SK-N-SH (cell line): Measurements from ENCODE around the gene BRAT1. TPM values are rescaled to one million over a fixed set of nuclear protein-coding genes. Genes with fewer than 3 reads are reported as not detected.

Source experiments
- CTCF ChIA-PET: fragments of 300-600, 350-600 bp; formaldehyde crosslinking; extraction: SDS; loops from one replicate; lab custom pipeline; 2021; lab: Yijun Ruan, JAX
- POLR2A ChIA-PET: fragments of 350-600 bp; sonication (Branson Sonifier 250); formaldehyde crosslinking; extraction: SDS; loops from one replicate; lab custom pipeline; 2020; ENCODE audit warnings: antibody characterized with exemption, inconsistent platforms; lab: Yijun Ruan, JAX
- DNase-seq: peaks from one replicate; pipeline ENCODE4 v3.0.0; 2012
- H2AFZ ChIP-seq: fragments of 200-600 bp; sonication (generic); 2 replicates; pipeline ENCODE4 v1.8.1; 2016; ENCODE audit warnings: antibody characterized with exemption, mild to moderate bottlenecking, low read depth
- H3F3A ChIP-seq: fragments of 200-600 bp; sonication (generic); replicated peaks from 2 replicates; pipeline ENCODE3; 2016; ENCODE audit warnings: antibody characterized with exemption, mild to moderate bottlenecking; ENCODE audit not compliant: insufficient read depth
- H3K27ac ChIP-seq, 2 experiments: fragments of 200-500 bp in 1 of 2; fragments of 200-600 bp in 1 of 2; sonication (Bioruptor generic) in 1 of 2; sonication (generic), shearing (Covaris generic) in 1 of 2; 2 replicates each; pipeline versions ENCODE4 v1.5.1 to v1.6.1; 2014 to 2016; ENCODE audit warnings: low read depth in 2 of 2, inconsistent platforms in 1 of 2, low read length in 1 of 2, mild to moderate bottlenecking in 1 of 2, mixed read lengths in 1 of 2
- H3K27me3 ChIP-seq: fragments of 200-600 bp; sonication (generic), shearing (Covaris generic); 2 replicates; pipeline ENCODE4 v1.6.1; 2016; ENCODE audit warnings: mixed run types; ENCODE audit not compliant: insufficient read depth
- H3K36me3 ChIP-seq, 2 experiments: fragments of 200-500 bp in 1 of 2; fragments of 200-600 bp in 1 of 2; sonication (Bioruptor generic) in 1 of 2; sonication (generic) in 1 of 2; replicated peaks in 1 of 2; 2 replicates each; pipeline versions ENCODE3 to v1.5.1; 2014 to 2016; ENCODE audit warnings: low read length in 1 of 2, mild to moderate bottlenecking in 1 of 2; ENCODE audit not compliant: insufficient read depth in 2 of 2, control insufficient read depth in 1 of 2
- H3K4me1 ChIP-seq, 2 experiments: fragments of 200-500 bp in 1 of 2; fragments of 200-600 bp in 1 of 2; sonication (Bioruptor generic) in 1 of 2; sonication (generic), shearing (Covaris generic) in 1 of 2; 2 replicates each; pipeline versions ENCODE4 v1.5.1 to v1.6.1; 2014 to 2016; ENCODE audit warnings: low read depth in 1 of 2, low read length in 1 of 2, mixed run types in 1 of 2; ENCODE audit not compliant: insufficient read depth in 2 of 2, control insufficient read depth in 1 of 2
- H3K4me2 ChIP-seq: fragments of 200-600 bp; sonication (generic), shearing (Covaris generic); 2 replicates; pipeline ENCODE4 v1.6.1; 2017; ENCODE audit warnings: mixed run types
- H3K4me3 ChIP-seq, 2 experiments: fragments of 200-500 bp in 1 of 2; fragments of 200-600 bp in 1 of 2; sonication (Bioruptor generic) in 1 of 2; sonication (generic), shearing (Covaris generic) in 1 of 2; 2 replicates each; pipeline versions ENCODE4 v1.5.1 to v1.8.1; 2014 to 2016; ENCODE audit warnings: low read depth in 2 of 2, inconsistent platforms in 1 of 2, low read length in 1 of 2, mild to moderate bottlenecking in 1 of 2, mixed read lengths in 1 of 2, moderate library complexity in 1 of 2
- H3K79me2 ChIP-seq: fragments of 200-600 bp; sonication (generic); 2 replicates; pipeline ENCODE4 v1.8.1; 2017; ENCODE audit warnings: mild to moderate bottlenecking; ENCODE audit not compliant: insufficient read depth
- H3K9ac ChIP-seq: fragments of 200-600 bp; sonication (generic); 2 replicates; pipeline ENCODE4 v1.6.1; 2017; ENCODE audit warnings: mixed run types
- H3K9me2 ChIP-seq: fragments of 200-600 bp; sonication (generic); 2 replicates; pipeline ENCODE4 v1.6.1; 2017; ENCODE audit warnings: mixed run types
- H3K9me3 ChIP-seq: fragments of 200-600 bp; sonication (generic); 2 replicates; pipeline ENCODE4 v1.6.1; 2017; ENCODE audit warnings: mixed run types, mild to moderate bottlenecking, moderate library complexity
- H4K20me1 ChIP-seq: fragments of 200-600 bp; sonication (generic); 2 replicates; pipeline ENCODE4 v1.6.1; 2017; ENCODE audit warnings: mild to moderate bottlenecking, mixed run types; ENCODE audit not compliant: insufficient read depth
- EP300 ChIP-seq, 2 experiments: IDR thresholded peaks; 2 replicates each; pipeline versions ENCODE4 v1.4.0 to v1.6.1; 2012; ENCODE audit warnings: borderline replicate concordance in 1 of 2, low read depth in 1 of 2, low read length in 1 of 2
- FOSL2 ChIP-seq: IDR thresholded peaks from 2 replicates; pipeline ENCODE4 v1.4.0; 2012; ENCODE audit warnings: low read depth, mild to moderate bottlenecking, moderate library complexity, borderline replicate concordance
- FOXM1 ChIP-seq: IDR thresholded peaks from 2 replicates; pipeline ENCODE4 v1.4.0; 2012; ENCODE audit warnings: low read depth, mild to moderate bottlenecking
- IRF3 ChIP-seq: fragments of 150-350 bp; IDR thresholded peaks from 2 replicates; pipeline ENCODE4 v1.6.1; 2016; ENCODE audit warnings: mild to moderate bottlenecking, low read depth, low read length
- JUND ChIP-seq: IDR thresholded peaks from 2 replicates; pipeline ENCODE4 v1.4.0; 2012
- RCOR1 ChIP-seq: fragments of 150-350 bp; IDR thresholded peaks from 2 replicates; pipeline ENCODE4 v1.6.1; 2017; ENCODE audit warnings: antibody characterized with exemption, low read length
- REST ChIP-seq: IDR thresholded peaks from 2 replicates; pipeline ENCODE4 v1.6.1; 2012; ENCODE audit warnings: mild to moderate bottlenecking, low read depth, low read length, moderate library complexity
- SMC3 ChIP-seq: IDR thresholded peaks from 2 replicates; pipeline ENCODE4 v1.6.1; 2012; ENCODE audit warnings: low read depth, low read length, improper control_type of control experiment
- ZBTB33 ChIP-seq: IDR thresholded peaks from 2 replicates; pipeline ENCODE4 v1.4.0; 2012; ENCODE audit warnings: low read depth, borderline replicate concordance
- WGBS: methylation state at CpG from one replicate; pipeline ENCODE4 v1.1.6; 2017; ENCODE audit warnings: low lambda C conversion rate; 5-methylcytosine and 5-hydroxymethylcytosine counted together
- polyA plus RNA-seq, 3 experiments: library from polyadenylated mRNA; depleted of rRNA; stranded (reverse); fragments of >200 nt; gene quantifications; 2 replicates each; pipeline ENCODE4 v1.2.3, GENCODE V29; 2012
- TF ChIP-seq, protein P1 (sequence below): IDR thresholded peaks from 2 replicates; pipeline ENCODE4 v1.4.0; 2012; ENCODE audit warnings: low read depth

Gene BRAT1
- polyA plus RNA-seq, 1 of the 3 experiments (the other 2 are of a cell fraction), result 36.2 TPM

DNA sequence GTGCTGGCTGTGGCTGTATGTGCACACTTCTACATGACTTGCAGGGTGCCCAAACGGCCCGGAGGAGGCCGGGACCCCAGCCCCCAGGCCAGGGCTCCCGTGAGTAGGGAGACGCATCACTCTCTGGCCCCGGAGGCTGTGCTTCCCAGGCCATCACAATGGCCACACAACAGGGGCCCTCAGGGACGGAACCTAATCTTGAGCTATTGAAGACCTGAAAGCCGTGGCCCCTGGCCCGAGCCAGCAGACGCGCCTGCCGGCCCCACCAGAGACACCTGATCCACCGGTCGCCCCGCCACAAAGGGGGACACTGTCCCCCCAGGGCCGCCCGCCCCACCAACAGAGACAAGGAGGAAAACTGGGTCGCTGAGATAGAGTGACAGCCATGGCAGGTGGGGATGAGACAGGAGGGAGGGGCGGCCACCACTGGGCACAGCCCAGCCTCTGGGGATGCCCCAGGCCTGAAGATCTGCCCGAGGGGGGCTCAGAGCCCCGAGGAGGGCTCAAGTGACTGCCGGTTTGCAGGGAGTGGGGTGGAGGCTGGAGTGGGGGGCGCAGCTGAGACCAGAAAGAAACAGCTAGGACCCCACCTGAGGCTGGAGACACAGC, 45.9 kb downstream of the BRAT1 start:
- Histone ChIP-seq H3K4me2 (no peak overlapping the region), H3K9me2 (no peaks in the 10 kb centered on the region), H2AFZ (no peak overlapping the region), H3K27me3 (no peaks in the 10 kb centered on the region), H3K4me1 (peaks cover 5 to 60% of the 10 kb centered on the region in 2 experiments; a peak in 2 of 4 replicates), H4K20me1 (no peaks in the 10 kb centered on the region), H3K27ac (peak overlapping the region in 1 of 2 experiments; percentile 1; a peak in 1 of 4 replicates), H3F3A (peaks cover 7% of the 10 kb centered on the region), H3K79me2 (no peaks in the 10 kb centered on the region), H3K9me3 (no peaks in the 10 kb centered on the region), H3K9ac (no peak overlapping the region), H3K36me3 (no peaks in the 10 kb centered on the region), H3K4me3 (no peak overlapping the region)
- 87% methylated on average over 21 of the region's 23 CpGs for WGBS
- ChIA-PET POLR2A (no interaction called here), CTCF (interaction anchor here (0.6 to 2.1 kb wide), 3 partner anchors 25 to 162 kb away, joined by 3 to 8 read pairs (median 3); no protein-coding TSS in a partner anchor)
- no peak for DNase-seq
- TF ChIP-seq FOSL2 (no peak), EP300 (IDR thresholded peaks at IDR 0.05; ENCODE audit: borderline replicate concordance in 1 of 2, low read depth in 1 of 2, low read length in 1 of 2) (no peak), JUND (no peak), REST (no peak), SMC3 (no peak), RCOR1 (no peak), IRF3 (no peak), FOXM1 (no peak), ZBTB33 (no peak)
- TF ChIP-seq, protein P1, sequence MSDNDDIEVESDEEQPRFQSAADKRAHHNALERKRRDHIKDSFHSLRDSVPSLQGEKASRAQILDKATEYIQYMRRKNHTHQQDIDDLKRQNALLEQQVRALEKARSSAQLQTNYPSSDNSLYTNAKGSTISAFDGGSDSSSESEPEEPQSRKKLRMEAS, result no peak
